Measurements from ENCODE around the gene ASXL1. TPM values are rescaled to one million over a fixed set of nuclear protein-coding genes. Genes with fewer than 3 reads are reported as not detected.

Gene ASXL1
- total RNA-seq (2022; extraction: Qiagen RNA extraction; ENCODE audit: low read depth), result 32.5 to 36.0 TPM (median 34.7 TPM) in 5 replicates

DNA sequence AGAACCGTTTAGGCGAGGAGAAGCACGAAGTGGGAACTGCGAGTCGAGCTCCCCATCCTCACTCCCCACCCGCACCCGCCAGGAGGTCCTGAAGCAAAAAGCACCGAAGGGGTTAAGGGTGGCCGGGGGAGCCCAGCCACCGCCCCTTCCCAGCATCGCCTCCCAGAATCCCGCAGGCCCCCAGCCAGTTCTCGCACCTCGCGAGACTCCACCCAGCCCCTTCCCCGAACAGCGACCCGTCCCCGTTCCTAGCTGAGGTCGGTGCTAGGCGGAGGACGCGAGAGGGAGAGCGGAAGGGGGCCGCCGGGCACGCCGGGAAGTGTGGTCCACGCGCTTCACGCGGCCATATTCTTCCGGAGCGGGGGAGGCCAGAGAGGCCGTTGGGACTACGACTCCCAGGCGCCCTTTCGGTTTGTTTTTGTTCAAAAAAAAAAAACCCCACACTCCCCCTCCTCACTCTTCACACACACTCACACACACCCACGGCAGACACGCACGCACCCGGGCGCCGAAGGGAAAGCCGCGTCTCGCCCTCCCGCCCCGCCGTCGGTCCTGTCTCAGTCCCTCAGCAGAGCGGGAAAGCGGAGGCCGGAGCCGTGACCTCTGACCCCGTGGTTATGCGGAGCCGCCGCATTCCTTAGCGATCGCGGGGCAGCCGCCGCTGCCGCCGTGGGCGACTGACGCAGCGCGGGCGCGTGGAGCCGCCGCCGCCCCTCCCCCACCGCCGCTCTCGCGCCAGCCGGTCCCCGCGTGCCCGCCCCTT is at the start of gene ASXL1:
Gene ASXL1, plus strand, starts transcription at position 463 of the 763 bp plus-strand sequence. CDS start 445 bp downstream, outside the sequence.

Other genes with a start within 250 kb of the ASXL1 start
- gene TM9SF4, start 248.6 kb upstream of the ASXL1 start, total RNA-seq (2022; extraction: Qiagen RNA extraction; ENCODE audit: low read depth), result 38.0 to 42.1 TPM (median 40.2 TPM) in 5 replicates
- gene PLAGL2, start 150.6 kb upstream of the ASXL1 start, total RNA-seq (2022; extraction: Qiagen RNA extraction; ENCODE audit: low read depth), result 13.4 to 14.3 TPM (median 13.6 TPM) in 5 replicates
- 40.2 to 48.6 TPM (median 46.0 TPM) in 5 replicates for gene POFUT1, start 150.5 kb upstream of the ASXL1 start, total RNA-seq (2022; extraction: Qiagen RNA extraction; ENCODE audit: low read depth)
- 24.9 to 29.9 TPM (median 28.4 TPM) in 5 replicates for gene KIF3B, start 80.7 kb upstream of the ASXL1 start, total RNA-seq (2022; extraction: Qiagen RNA extraction; ENCODE audit: low read depth)
- 10.7 to 14.3 TPM (median 12.6 TPM) in 5 replicates for gene NOL4L, start 227.0 kb downstream of the ASXL1 start, total RNA-seq (2022; extraction: Qiagen RNA extraction; ENCODE audit: low read depth)

Measured in A549 treated with DMSO at 1 μM for 4 hours (cell line).